ENCODE measurements around the gene FKBP1B.

DNA sequence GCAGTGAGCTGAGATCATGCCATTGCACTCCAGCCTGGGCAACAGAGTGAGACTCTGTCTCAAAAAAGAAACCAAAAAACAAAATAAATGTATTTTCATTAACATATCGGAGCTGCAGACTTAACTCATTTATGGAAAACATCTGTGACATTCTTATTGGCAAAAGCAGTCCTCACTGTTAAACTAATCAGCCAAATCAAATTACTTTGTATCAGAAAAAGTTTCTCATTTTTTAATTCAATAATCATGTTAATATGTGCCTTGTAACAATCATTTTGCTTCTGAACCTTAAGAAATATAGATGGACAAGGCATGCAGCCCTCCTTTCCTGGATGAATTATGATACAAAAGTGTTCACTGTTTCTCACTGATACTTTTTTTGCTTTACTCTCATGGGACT lies 53.1 kb downstream of the FKBP1B start:
- no peak for TF ChIP-seq EZH2phosphoT487 (IDR thresholded peaks at IDR 0.05; ENCODE audit: low read length)
- TF ChIP-seq, protein P1, sequence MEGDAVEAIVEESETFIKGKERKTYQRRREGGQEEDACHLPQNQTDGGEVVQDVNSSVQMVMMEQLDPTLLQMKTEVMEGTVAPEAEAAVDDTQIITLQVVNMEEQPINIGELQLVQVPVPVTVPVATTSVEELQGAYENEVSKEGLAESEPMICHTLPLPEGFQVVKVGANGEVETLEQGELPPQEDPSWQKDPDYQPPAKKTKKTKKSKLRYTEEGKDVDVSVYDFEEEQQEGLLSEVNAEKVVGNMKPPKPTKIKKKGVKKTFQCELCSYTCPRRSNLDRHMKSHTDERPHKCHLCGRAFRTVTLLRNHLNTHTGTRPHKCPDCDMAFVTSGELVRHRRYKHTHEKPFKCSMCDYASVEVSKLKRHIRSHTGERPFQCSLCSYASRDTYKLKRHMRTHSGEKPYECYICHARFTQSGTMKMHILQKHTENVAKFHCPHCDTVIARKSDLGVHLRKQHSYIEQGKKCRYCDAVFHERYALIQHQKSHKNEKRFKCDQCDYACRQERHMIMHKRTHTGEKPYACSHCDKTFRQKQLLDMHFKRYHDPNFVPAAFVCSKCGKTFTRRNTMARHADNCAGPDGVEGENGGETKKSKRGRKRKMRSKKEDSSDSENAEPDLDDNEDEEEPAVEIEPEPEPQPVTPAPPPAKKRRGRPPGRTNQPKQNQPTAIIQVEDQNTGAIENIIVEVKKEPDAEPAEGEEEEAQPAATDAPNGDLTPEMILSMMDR (IDR thresholded peaks at IDR 0.05; ENCODE audit: low read length) = no peak
- TF ChIP-seq EZH2 (optimal IDR thresholded peaks at IDR 0.05; ENCODE audit: low read depth, low read length) = no peak
